ENCODE results near the gene ATXN2L.

Gene ATXN2L

GRCh38 chr16:28872952-28873351, 50.2 kb downstream of the ATXN2L start:
- Histone ChIP-seq H3K27me3 (no peaks in the 10 kb centered on the region), H3K4me3 (no peak overlapping the region), H3K4me1 (no peaks in the 10 kb centered on the region), H3K36me3 (peaks cover 46 to 68% (median 62%) of the 10 kb centered on the region in 3 donors), H3K9me3 (no peaks in the 10 kb centered on the region), H3K27ac (no peak overlapping the region)
- no peak for DNase-seq
- no peak for TF ChIP-seq CTCF (IDR thresholded peaks at IDR 0.05)
- intact Hi-C loops (cut with DNase I; ENCODE audit: low total_unique reads), result no loop called here

GRCh38 chr16:28873543-28874201, 50.9 kb downstream of the ATXN2L start:
- no peak overlapping the region for H3K27ac ChIP-seq
- no peaks in the 10 kb centered on the region for H3K4me1 ChIP-seq
- peak; percentile 23 to 47 for TF ChIP-seq CTCF (IDR thresholded peaks at IDR 0.05)
- no peaks in the 10 kb centered on the region for H3K27me3 ChIP-seq
- intact Hi-C loops (cut with DNase I; ENCODE audit: low total_unique reads), result no loop called here
- H3K4me3 ChIP-seq, result no peak overlapping the region
- DNase-seq, result no peak
- H3K9me3 ChIP-seq, result no peaks in the 10 kb centered on the region
- peaks cover 39 to 61% (median 56%) of the 10 kb centered on the region in 3 donors for H3K36me3 ChIP-seq

GRCh38 chr16:28874406-28874805, 51.6 kb downstream of the ATXN2L start:
- no peak for TF ChIP-seq CTCF (IDR thresholded peaks at IDR 0.05)
- Histone ChIP-seq H3K36me3 (peaks cover 31 to 54% (median 49%) of the 10 kb centered on the region in 3 donors), H3K9me3 (no peaks in the 10 kb centered on the region), H3K27me3 (no peaks in the 10 kb centered on the region), H3K27ac (no peak overlapping the region), H3K4me3 (no peak overlapping the region), H3K4me1 (peaks cover 0 to 6% (median 5%) of the 10 kb centered on the region in 4 donors)
- intact Hi-C loops (cut with DNase I; ENCODE audit: low total_unique reads), result no loop called here
- no peak for DNase-seq

GRCh38 chr16:28875134-28876018, 52.6 kb downstream of the ATXN2L start:
- no peak for DNase-seq
- intact Hi-C loops (cut with DNase I; ENCODE audit: low total_unique reads), result no loop called here
- H3K9me3 ChIP-seq, result no peaks in the 10 kb centered on the region
- H3K27ac ChIP-seq, result no peak overlapping the region
- no peak for TF ChIP-seq CTCF (IDR thresholded peaks at IDR 0.05)
- H3K36me3 ChIP-seq, result peaks cover 23 to 44% (median 39%) of the 10 kb centered on the region in 3 donors
- no peak overlapping the region for H3K4me3 ChIP-seq
- no peaks in the 10 kb centered on the region for H3K27me3 ChIP-seq
- peaks cover 0 to 16% (median 10%) of the 10 kb centered on the region in 4 donors for H3K4me1 ChIP-seq

- Histone ChIP-seq H3K4me3 (no peak overlapping the region), H3K4me1 (peaks cover 0 to 18% (median 12%) of the 10 kb centered on the region in 4 donors), H3K27ac (no peak overlapping the region), H3K9me3 (no peaks in the 10 kb centered on the region), H3K27me3 (peaks cover 0 to 2% of the 10 kb centered on the region in 2 donors), H3K36me3 (peaks cover 16 to 36% (median 32%) of the 10 kb centered on the region in 3 donors)
- no peak for TF ChIP-seq CTCF (IDR thresholded peaks at IDR 0.05)
- intact Hi-C loops (cut with DNase I; ENCODE audit: low total_unique reads), result no loop called here
- DNase-seq, result no peak
Observed at GRCh38 chr16:28876019-28876659, 53.3 kb downstream of the ATXN2L start.
